AG08395 (cell line): Measurements from ENCODE around the gene TMA7.
"Not testable (repeated sequence)": the region's sequence is repeated elsewhere in the genome, so short reads cannot be mapped to it uniquely, and the experiment has no call there.

Experiments used
- DNase-seq: peaks from one replicate; pipeline ENCODE4 v3.0.0; 2012; ENCODE audit warnings: mixed read lengths, low spot score

Gene TMA7

DNA sequence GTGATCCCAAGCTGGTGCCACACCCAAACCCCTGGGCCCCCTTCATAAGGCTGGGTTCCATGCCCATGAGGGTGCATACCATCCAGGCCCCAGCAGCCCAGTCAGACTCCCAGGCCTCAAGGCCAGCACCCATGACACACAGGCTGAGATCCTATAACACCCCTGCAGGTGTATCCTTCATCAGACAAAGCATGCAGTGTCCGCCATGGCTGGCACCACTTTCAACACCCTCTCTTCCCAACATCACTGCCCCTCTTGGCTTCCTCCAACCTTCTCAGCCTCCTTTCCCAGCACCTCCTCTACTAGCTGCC lies 3.6 kb upstream of the TMA7 start:
- DNase-seq, result no peak

- DNase-seq, result no peak
These were observed 3.2 kb upstream of the TMA7 start for GRCh38 chr3:48436855-48437254.

GRCh38 chr3:48437812-48438211 lies 2.2 kb upstream of the TMA7 start:
- DNase-seq, result no peak

DNA sequence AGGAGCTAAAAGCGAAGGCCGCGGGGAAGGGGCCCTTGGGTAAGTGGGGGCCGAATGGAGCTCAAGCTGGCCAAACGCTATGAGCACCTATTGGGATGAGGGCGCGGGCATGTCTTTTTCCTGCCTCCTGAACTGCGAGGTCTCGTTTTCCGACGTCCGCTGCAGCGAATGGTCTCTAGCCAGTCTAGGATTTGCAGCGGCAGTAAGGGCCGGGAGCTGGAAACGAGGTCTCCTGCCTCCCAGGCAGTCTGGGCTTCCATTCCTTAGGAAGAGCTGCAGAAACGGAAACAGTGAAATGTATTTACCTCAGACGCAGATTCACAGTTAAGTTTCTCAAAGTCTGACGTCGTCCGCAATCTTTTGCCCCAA lies 517 bp downstream of the TMA7 start:
- no peak for DNase-seq

- no peak for DNase-seq
These were observed 1.9 kb downstream of the TMA7 start for GRCh38 chr3:48441940-48442339.

DNA sequence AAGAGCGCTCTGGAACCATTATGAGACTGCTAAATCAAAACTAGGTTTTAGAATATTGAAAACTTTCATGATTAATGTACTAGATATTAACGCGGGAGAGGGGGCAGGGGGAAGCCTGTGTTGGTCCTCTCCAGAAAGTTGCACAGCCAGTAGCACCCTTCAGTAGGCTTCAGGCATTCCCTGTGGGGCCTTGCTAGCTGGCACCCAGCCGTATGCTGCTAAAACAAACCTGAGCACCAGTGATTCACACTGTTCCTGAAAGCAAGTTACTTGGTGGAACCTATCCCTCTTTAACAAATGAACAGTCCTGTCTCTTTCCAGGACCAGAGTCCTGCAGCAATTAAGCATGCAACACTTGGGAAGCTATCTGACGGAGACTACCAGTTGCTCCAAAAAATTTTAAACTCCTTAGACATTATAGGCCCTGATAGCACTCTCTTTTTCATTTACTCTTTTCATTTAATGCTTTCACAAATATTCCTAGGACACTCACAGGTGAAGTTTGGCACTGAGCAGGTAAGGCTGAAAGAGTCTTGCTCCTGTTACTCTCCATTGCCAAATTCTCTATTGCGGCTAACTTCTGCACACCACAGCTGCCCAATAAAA lies 5.3 kb downstream of the TMA7 start:
- no peak for DNase-seq

DNA sequence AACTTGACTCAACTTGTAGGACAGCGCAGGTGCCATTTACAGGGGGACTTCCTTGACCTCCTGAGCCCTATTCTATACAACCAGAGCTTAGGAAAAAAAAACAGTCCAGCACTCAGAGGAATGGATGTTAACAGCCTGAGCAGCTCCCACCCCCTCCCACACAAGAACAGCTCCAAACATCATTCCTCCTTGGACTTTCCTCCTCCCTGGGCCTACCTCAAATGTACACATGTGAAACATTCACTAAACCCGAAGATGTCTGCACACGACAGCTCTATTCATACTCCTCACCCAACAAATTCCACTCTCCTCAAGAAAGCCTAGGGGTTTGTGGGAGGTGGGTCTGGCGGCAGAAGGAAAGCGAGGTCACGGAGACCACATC lies 6.0 kb downstream of the TMA7 start:
- no peak for DNase-seq

GRCh38 chr3:48446425-48447193 lies 6.6 kb downstream of the TMA7 start, which contains the start of gene ATRIP:
ATRIP (plus strand) TSS chr3:48446737; CDS start chr3:48446846, 109 bp downstream.
- DNase-seq, result peak; percentile 95

DNA sequence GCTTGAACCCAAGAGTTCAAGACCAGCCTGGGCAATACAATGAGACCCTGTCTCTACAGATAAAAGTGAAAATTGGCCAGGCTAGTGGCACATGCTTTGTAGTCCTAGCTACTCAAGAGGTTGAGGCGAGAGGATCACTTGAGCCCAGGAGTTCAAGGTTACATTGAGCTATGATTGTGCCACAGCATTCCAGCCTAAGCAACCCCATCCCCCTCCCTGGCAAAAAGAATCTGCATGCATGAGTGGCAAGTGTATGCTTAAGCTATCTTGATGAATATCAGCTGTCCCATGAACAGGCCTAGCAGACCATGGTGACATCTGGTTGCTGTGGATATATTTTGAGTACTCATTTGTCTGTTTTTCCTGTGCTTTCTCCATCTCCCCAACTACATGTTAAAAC lies 11.2 kb downstream of the TMA7 start:
- DNase-seq, result no peak

DNA sequence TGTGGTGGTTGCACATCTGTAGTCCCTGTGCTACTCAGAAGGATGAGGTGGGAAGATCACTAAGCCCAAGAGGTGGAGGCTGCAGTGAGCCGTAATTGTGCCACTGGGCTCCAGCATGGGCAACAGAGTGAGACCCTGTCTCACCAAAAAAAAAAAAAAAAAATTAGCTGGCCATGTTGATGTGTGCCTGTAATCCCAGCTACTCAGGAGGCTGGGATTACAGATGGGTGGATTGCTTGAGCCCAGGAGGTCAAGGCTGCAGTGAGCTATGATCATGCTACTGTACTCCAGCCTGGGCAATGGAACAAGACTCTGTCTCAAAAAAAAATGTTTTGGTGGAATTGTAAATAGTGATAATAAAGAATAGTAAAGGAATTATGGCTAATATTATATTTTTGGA lies 16.4 kb downstream of the TMA7 start:
- no peak for DNase-seq

- DNase-seq, result no peak
These were observed 19.3 kb downstream of the TMA7 start for GRCh38 chr3:48459331-48459730.

DNA sequence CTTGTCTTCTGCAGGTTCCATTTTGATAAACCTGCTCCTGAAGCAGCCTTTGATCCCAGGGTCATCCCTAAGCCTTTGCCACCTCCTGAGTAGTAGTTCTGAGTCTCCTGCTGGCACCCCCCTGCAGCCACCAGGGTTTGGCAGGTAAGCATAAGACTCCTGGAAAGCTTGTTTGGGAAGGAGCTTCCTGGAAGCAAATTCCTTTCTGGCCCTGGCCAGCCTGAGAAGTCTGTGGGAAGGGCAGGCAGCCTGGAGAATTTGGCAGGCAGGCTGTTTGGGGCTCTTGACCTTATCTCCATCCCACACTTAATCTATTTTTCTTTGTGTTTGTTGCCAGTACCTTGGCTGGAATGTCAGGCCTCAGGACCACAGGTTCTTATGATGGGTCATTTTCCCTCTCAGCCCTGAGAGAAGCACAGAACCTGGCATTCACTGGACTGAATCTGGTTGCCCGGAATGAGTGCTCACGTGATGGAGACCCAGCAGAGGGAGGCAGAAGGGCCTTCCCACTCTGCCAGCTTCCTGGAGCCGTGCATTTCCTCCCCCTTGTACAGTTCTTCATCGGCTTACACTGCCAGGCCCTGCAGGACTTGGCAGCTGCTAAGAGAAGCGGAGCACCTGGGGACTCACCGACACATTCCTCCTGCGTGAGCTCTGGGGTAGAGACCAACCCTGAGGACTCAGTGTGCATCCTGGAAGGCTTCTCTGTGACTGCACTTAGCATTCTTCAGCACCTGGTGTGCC lies 19.9 kb downstream of the TMA7 start:
- DNase-seq, result no peak

DNA sequence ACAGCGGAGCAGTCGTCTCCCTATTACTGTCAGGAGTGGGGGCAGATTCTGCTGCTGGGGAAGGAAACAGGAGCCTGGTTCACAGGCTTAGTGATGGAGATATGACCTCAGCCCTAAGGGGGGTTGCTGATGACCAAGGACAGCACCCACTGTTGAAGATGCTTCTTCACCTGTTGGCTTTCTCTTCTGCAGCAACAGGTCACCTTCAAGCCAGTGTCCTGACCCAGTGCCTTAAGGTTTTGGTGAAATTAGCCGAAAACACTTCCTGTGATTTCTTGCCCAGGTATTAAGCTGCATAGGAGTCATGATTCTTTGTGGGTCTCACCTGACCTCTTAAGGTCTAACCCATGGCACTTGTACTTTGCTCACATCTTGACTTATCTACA lies 20.5 kb downstream of the TMA7 start:
- no peak for DNase-seq

- DNase-seq, result not testable (repeated sequence)
These were observed 21.7 kb downstream of the TMA7 start for GRCh38 chr3:48461767-48462166.

- DNase-seq, result no peak
These were observed 23.6 kb downstream of the TMA7 start for GRCh38 chr3:48463703-48464102.

DNA sequence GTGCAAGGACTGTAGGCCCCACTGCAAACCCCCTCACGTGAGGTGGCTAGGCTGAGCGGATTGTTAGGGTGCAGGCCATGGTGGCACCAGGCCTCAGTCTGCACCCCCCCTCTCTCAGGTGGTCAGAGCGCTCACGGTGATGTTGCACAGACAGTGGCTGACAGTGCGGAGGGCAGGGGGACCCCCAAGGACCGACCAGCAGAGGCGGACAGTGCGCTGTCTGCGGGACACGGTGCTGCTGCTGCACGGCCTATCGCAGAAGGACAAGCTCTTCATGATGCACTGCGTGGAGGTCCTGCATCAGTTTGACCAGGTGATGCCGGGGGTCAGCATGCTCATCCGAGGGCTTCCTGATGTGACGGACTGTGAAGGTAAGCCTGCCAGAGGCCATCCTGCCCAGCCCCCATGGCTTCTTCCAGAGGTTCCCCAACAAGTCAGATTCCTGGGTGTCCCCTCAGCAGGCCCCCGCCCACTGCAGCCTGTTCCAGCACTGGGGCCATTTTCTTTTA lies 24.7 kb downstream of the TMA7 start:
- DNase-seq, result no peak

DNA sequence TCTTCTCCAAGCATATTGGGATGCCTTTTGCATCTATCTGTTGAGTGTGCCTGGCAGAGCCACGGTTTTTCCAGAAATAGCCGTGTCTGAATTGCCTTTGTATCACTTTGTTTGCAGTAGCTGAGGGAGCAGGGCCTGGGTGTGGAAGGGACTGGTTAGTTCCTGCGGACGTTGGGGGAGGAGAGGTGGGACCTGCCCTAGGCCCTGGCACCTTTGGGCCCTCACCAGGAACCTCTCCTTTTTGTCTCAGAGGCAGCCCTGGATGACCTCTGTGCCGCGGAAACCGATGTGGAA lies 25.1 kb downstream of the TMA7 start:
- no peak for DNase-seq

DNA sequence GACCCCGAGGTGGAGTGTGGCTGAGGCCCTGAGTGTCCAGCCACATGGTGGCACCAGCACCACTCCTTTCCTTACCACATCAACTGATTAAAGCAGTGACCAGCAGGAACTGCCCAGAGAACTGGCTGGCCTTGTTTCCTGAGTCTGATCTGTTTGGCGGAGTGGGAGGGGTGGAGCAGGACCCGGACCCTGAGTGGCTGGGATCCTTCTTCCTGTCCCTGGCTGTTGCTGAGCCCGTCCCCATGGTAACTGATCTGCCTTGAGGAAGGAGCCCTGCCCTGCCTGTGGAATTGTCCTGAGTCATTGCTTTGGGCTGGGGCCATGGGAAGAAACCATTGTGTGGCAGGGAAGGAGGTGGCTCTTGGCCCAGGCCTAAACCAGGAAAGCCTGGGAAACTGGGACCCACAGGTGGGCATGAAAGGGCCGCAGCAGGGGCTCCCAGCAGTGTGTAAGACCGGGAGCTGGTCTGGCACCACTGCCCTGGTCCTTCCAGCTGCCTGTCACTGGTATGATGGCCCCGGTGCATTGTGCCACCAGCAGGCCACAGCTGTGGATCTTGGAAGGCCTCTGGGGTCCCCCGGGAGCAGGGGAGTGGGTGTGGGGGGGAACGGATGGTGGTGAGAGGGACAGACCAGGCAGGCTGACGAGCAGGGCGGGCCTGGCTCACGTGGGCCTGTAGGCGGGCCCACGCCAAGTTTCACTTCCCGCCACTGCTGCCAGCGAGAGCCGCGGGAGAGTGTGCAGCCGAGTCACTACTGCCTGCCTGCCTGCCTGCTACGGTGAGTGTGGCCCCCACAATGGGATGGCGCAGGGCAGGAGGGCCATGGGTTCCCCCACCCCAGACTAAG lies 25.7 kb downstream of the TMA7 start:
- peak; percentile 100 for DNase-seq

GRCh38 chr3:48466386-48467109 lies 26.5 kb downstream of the TMA7 start:
- DNase-seq, result no peak

DNA sequence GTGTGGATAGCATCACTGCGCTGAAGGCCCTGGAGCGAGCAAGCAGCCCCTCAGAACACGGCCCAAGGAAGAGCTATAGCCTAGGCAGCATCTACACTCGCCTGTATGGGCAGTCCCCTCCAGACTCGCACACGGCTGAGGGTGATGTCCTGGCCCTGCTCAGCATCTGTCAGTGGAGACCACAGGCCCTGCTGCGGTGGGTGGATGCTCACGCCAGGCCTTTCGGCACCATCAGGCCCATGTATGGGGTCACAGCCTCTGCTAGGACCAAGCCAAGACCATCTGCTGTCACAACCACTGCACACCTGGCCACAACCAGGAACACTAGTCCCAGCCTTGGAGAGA lies 27.0 kb downstream of the TMA7 start:
- DNase-seq, result no peak

GRCh38 chr3:48467473-48468267 lies 27.6 kb downstream of the TMA7 start:
- DNase-seq, result no peak
